Activated B cell treated with CpG ODN at 0.5 μM for 24 hours (primary cell): ENCODE measurements around the gene ZNF700. TPM values are rescaled to one million over a fixed set of nuclear protein-coding genes. Genes with fewer than 3 reads are reported as not detected.
"Not testable (repeated sequence)": the region's sequence is repeated elsewhere in the genome, so short reads cannot be mapped to it uniquely, and the experiment has no call there.

Experiments used
- ATAC-seq: fragments of 200-7000 bp; cut with Tn5 transposase; one replicate; pipeline ENCODE4 v1.10.0; 2021; ENCODE audit warnings: low read depth, mild to moderate bottlenecking, moderate library complexity
- CTCF ChIA-PET: fragments of 350-600 bp; sonication (Branson Sonifier 250); formaldehyde crosslinking; loops from one replicate; lab custom pipeline; 2021; ENCODE audit warnings: antibody characterized with exemption; lab: Charles Lee
- POLR2A ChIA-PET: fragments of 350-600 bp; sonication (Branson Sonifier 250); formaldehyde crosslinking; loops from one replicate; lab custom pipeline; 2021; ENCODE audit warnings: antibody characterized with exemption; lab: Charles Lee
- DNase-seq: peaks from one replicate; pipeline ENCODE4 v3.0.0; 2022
- H3K27ac Mint-ChIP-seq: one replicate; pipeline ENCODE4 v1.8.0; 2020; ENCODE audit warnings: mixed read lengths
- H3K27me3 Mint-ChIP-seq: one replicate; pipeline ENCODE4 v1.8.0; 2021; ENCODE audit warnings: mixed read lengths
- H3K36me3 Mint-ChIP-seq: one replicate; pipeline ENCODE4 v1.8.0; 2021; ENCODE audit warnings: low read depth, mixed read lengths
- H3K4me1 Mint-ChIP-seq: one replicate; pipeline ENCODE4 v1.8.0; 2021; ENCODE audit warnings: mixed read lengths
- H3K4me3 Mint-ChIP-seq: one replicate; pipeline ENCODE4 v1.8.0; 2020; ENCODE audit warnings: mild to moderate bottlenecking, mixed read lengths
- H3K9me3 Mint-ChIP-seq: one replicate; pipeline ENCODE4 v1.8.0; 2020; ENCODE audit warnings: mixed read lengths
- intact Hi-C: fragments of 100-400 bp; cut with micrococcal nuclease; formaldehyde crosslinking; loops from one replicate; pipeline ENCODE4 v1.15.1; 2024
- total RNA-seq: library from RNA; stranded (reverse); gene quantifications from 2 replicates; pipeline ENCODE4 v1.2.3, GENCODE V29; 2022
- TF ChIP-seq, protein P1 (sequence below): fragments of 200-600 bp; IDR thresholded peaks from one replicate; pipeline ENCODE4 v1.8.0; 2022; ENCODE audit warnings: antibody characterized with exemption, mild to moderate bottlenecking

ZNF700 gene
- total RNA-seq, 1 donor from 2014 or later = 33.1 TPM

DNA sequence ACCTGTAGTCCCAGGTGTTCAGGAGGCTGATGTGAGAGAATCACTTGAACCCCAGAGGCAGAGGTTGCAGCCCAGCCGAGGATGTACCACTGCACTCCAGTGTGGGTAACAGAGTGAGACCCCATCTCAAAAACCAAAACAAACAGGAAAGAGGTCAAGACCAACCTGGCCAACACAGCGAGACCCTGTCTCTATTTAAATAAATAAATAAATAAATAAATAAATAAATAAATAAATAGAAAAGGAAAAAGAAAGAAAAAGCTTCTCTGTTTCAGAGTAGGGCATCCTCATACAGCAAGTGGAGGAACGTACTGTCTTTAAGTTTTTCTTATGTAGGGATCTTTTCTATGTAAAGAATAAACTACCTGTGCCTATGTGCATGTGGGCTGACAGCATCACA lies 2.3 kb downstream of the ZNF700 start:
- H3K27me3 Mint-ChIP-seq = no peaks in the 10 kb centered on the region
- ATAC-seq (no peak), DNase-seq (no peak)
- H3K27ac Mint-ChIP-seq = no peak overlapping the region
- H3K9me3 Mint-ChIP-seq = no peaks in the 10 kb centered on the region
- ChIA-PET CTCF (interaction anchor here (0.8 kb wide), 1 partner anchor 37 kb away, joined by 3 read pairs; no protein-coding TSS in a partner anchor), POLR2A (interaction anchor here (4.6 kb wide), 1 partner anchor 37 kb away, joined by 64 read pairs; the partner anchor contains the start of gene ZNF763)
- intact Hi-C loops = loop anchor here (1.0 kb wide), 1 partner anchor 8 kb away; no protein-coding TSS in a partner anchor
- TF ChIP-seq, protein P1, sequence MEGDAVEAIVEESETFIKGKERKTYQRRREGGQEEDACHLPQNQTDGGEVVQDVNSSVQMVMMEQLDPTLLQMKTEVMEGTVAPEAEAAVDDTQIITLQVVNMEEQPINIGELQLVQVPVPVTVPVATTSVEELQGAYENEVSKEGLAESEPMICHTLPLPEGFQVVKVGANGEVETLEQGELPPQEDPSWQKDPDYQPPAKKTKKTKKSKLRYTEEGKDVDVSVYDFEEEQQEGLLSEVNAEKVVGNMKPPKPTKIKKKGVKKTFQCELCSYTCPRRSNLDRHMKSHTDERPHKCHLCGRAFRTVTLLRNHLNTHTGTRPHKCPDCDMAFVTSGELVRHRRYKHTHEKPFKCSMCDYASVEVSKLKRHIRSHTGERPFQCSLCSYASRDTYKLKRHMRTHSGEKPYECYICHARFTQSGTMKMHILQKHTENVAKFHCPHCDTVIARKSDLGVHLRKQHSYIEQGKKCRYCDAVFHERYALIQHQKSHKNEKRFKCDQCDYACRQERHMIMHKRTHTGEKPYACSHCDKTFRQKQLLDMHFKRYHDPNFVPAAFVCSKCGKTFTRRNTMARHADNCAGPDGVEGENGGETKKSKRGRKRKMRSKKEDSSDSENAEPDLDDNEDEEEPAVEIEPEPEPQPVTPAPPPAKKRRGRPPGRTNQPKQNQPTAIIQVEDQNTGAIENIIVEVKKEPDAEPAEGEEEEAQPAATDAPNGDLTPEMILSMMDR = no peak
- peak overlapping the region; percentile 35 for H3K4me3 Mint-ChIP-seq
- H3K36me3 Mint-ChIP-seq = peaks cover 28% of the 10 kb centered on the region
- peaks cover 55% of the 10 kb centered on the region for H3K4me1 Mint-ChIP-seq

DNA sequence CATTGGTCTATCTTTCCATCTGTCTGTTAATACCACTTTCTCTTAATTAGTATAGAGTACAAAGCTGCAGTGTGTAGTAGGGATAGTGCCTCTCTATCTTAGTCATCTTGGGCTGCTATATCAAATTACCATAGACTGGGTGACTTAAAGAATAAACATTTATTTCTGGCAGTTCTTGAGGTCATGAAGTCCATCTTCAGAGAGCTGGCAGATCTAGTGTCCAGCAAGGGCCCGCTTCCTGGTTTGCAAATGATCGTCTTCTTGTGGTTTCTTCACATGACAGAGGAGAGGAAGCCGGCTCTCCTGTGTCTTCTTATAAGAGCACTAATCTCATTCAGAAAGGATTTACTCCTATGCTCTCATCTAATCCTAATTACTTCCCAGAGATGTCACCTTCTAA lies 6.1 kb downstream of the ZNF700 start:
- H3K27ac Mint-ChIP-seq = no peak overlapping the region
- POLR2A ChIA-PET = interaction anchor here (0.7 kb wide), 1 partner anchor 120 kb away, joined by 4 read pairs; no protein-coding TSS in a partner anchor

GRCh38 chr19:11931513-11931912 lies 6.6 kb downstream of the ZNF700 start:
- H3K27ac Mint-ChIP-seq = no peak overlapping the region
- peaks cover 33% of the 10 kb centered on the region for H3K4me1 Mint-ChIP-seq
- H3K9me3 Mint-ChIP-seq = no peaks in the 10 kb centered on the region

More for the DNA sequence above, 6.1 kb downstream of the ZNF700 start:
- ATAC-seq (no peak), DNase-seq (no peak)
- Mint-ChIP-seq H3K4me3 (no peak overlapping the region), H3K9me3 (no peaks in the 10 kb centered on the region), H3K4me1 (peaks cover 36% of the 10 kb centered on the region), H3K36me3 (peaks cover 26% of the 10 kb centered on the region), H3K27me3 (no peaks in the 10 kb centered on the region)
- CTCF ChIA-PET = interaction anchor here (0.6 kb wide), 1 partner anchor 746 kb away, joined by 3 read pairs; no protein-coding TSS in a partner anchor
- TF ChIP-seq, protein P1 = no peak
- intact Hi-C loops = no loop called here

DNA sequence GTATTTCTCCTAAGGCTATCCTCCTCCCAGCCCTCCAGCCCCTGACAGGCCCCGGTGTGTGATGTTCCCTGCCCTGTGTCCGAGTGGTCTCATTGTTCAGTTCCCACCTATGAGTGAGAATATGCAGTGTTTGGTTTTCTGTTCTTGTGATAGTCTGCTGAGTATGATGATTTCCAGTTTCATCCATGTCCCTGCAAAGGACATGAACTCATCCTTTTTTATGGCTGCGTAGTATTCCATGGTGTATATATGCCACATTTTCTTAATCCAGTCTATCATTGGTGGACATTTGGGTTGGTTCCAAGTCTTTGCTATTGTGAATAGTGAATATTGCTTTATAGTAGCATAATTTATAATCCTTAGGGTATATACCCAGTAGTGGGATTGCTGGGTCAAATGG lies 10.9 kb downstream of the ZNF700 start:
- ATAC-seq, DNase-seq, H3K9me3 Mint-ChIP-seq, H3K4me3 Mint-ChIP-seq, CTCF ChIA-PET, POLR2A ChIA-PET, H3K27ac Mint-ChIP-seq, H3K27me3 Mint-ChIP-seq: not testable (repeated sequence)
- Mint-ChIP-seq H3K4me1 (peaks cover 13% of the 10 kb centered on the region), H3K36me3 (peaks cover 49% of the 10 kb centered on the region)
- intact Hi-C loops = loop anchor here (1.0 kb wide), 1 partner anchor 9 kb away; no protein-coding TSS in a partner anchor

More at GRCh38 chr19:11931513-11931912, 6.6 kb downstream of the ZNF700 start:
- peaks cover 30% of the 10 kb centered on the region for H3K36me3 Mint-ChIP-seq
- DNase-seq (no peak), ATAC-seq (no peak)
- TF ChIP-seq, protein P1 = no peak
- intact Hi-C loops = no loop called here
- H3K4me3 Mint-ChIP-seq = no peak overlapping the region
- no peaks in the 10 kb centered on the region for H3K27me3 Mint-ChIP-seq
- ChIA-PET CTCF (interaction anchor here (0.6 kb wide), 1 partner anchor 745 kb away, joined by 3 read pairs; no protein-coding TSS in a partner anchor), POLR2A (interaction anchor here (0.7 kb wide), 1 partner anchor 121 kb away, joined by 4 read pairs; no protein-coding TSS in a partner anchor)

GRCh38 chr19:11938383-11938782 lies 13.5 kb downstream of the ZNF700 start:
- H3K4me3 Mint-ChIP-seq, CTCF ChIA-PET, ATAC-seq, POLR2A ChIA-PET, intact Hi-C loops, DNase-seq, H3K27ac Mint-ChIP-seq, H3K27me3 Mint-ChIP-seq: not testable (repeated sequence)
- Mint-ChIP-seq H3K4me1 (peaks cover 13% of the 10 kb centered on the region), H3K9me3 (peaks cover 19% of the 10 kb centered on the region), H3K36me3 (peaks cover 65% of the 10 kb centered on the region)

DNA sequence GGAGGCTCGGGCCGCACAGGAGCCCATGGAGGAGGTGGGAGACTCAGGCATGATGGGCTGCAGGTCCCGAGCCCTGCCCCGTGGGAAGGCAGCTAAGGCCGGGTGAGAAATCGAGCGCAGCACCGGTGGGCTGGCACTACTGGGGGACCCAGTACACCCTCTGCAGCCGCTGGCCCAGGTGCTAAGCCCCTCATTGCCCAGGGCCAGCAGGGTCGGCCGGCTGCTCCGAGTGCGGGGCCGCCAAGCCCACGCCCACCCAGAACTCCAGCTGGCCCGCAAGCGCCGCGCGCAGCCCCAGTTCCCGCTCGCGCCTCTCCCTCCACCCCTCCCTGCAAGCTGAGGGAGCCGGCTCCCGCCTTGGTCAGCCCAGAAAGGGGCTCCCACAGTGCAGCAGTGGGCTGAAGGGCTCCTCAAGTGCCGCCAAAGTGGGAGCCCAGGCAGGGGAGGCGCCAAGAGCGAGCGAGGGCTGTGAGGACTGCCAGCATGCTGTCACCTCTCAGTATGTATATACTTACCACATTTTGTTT lies 16.5 kb downstream of the ZNF700 start:
- H3K27me3 Mint-ChIP-seq, H3K27ac Mint-ChIP-seq, H3K4me1 Mint-ChIP-seq, CTCF ChIA-PET, ATAC-seq, H3K4me3 Mint-ChIP-seq, intact Hi-C loops, DNase-seq, POLR2A ChIA-PET: not testable (repeated sequence)
- Mint-ChIP-seq H3K9me3 (peaks cover 36% of the 10 kb centered on the region), H3K36me3 (peaks cover 82% of the 10 kb centered on the region)
